Ureter (tissue), 1 donor: ENCODE measurements around the gene TNIP1. TPM values are rescaled to one million over a fixed set of nuclear protein-coding genes. Genes with fewer than 3 reads are reported as not detected.

Experiments used
- DNase-seq: peaks from one replicate; pipeline ENCODE4 v3.0.0-alpha.2; 2020; ENCODE audit warnings: low spot score
- total RNA-seq: library from RNA; stranded (reverse); gene quantifications from one replicate; pipeline ENCODE4 v1.2.4, GENCODE V29; 2023
- donor health status: DM: yes; HTN: yes; CAD: no.

The TNIP1 gene
- total RNA-seq, 1 donor from 2014 or later = 75.4 TPM

DNA sequence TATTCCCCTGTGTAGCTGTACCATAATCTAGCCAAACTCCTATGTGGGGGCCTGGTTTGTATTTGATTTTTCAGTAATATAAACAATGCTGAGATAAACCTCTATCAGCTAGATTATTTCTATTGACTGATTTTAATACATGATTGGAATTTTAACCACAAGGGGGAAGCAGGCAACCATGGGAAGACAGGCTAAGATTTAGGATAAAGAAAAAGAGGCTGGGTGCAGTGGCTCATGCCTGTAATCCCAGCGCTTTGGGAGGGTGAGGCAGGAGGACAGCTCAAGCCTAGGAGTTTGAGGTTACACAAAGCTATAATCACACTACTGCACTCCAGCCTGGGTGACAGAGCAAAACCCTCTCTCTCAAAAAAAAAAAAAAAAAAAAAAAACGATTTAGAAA, 78.6 kb downstream of the TNIP1 start:
- peak; percentile 44 for DNase-seq

DNA sequence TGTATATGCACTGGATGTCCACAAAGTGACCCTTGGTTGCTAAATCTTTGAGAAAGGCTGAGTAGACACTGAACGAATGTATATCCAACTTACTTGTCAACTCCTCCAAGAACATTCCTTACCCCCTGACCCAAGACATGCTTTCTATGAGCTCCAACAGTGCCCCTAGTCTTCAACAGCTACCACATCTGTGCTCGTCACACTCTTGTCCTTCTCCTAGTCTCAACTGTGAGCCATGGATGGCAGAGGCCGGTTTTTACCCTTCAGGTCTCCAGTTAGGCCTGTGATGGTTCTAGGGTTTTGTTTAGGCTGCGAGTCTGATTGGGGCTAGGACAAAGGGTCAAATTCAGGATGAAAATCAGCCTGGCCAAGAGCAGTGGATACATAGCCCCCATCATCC, 79.4 kb downstream of the TNIP1 start:
- no peak for DNase-seq

DNA sequence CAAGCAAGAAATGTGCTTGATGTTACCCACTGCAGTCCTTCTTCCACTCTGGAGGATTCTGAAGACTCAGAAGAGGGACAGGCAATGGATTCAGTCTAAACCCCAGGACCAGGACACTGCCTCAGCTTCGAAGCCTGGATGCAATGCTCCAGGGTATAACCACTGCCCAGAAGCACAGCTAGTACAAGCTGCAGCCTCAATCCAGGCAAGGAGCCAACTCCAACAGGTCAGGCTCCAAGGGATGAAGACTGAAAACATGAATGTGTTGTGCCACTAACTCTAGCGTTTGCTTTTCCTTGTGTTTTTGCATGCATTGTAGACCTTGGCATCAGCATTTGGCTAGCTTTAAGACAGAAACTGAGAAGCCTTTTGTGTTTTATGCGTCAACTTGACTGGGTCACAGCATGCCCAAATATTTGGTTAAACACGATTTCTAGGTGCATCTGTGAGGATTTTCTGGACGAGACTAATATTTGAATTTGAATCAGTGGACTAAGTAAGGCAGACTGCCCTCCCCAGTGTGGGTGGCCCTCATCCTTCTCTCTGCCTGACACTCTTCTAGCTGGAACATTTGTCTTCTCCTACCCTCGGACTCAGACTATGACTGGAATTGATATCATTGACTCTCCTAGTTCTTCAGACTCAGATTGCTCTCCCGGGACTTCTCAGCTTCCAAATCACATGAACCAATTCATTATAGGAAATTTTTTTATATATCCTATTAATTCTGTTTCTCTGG, 81.0 kb downstream of the TNIP1 start:
- DNase-seq = peak; percentile 66

DNA sequence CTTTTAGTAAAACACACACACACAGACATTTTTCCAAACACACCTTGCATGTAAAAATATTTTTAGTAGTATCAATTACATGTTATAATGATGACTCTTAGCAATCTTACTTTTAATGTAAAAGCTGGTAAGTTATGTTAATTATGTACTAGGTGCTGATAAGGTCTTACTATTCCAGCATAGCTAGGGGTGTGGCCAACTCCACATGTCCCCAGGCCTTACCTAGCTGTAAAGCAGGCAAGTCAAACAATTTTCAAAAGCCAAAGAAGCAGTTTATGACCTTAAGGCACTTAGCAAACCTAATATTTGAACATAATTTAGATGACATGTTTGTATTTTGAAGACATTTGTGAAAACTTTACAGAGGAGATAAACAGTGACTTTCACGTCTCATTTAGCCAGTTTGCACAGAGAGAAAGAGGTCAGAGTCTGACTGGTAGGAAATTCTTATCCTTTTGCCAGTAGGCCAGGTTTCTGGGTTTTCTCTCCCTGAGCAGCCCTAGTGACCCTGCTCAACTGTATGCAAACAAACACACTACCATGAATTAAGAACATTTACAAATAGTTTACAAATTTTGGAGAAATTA, 86.9 kb downstream of the TNIP1 start:
- DNase-seq = no peak

DNA sequence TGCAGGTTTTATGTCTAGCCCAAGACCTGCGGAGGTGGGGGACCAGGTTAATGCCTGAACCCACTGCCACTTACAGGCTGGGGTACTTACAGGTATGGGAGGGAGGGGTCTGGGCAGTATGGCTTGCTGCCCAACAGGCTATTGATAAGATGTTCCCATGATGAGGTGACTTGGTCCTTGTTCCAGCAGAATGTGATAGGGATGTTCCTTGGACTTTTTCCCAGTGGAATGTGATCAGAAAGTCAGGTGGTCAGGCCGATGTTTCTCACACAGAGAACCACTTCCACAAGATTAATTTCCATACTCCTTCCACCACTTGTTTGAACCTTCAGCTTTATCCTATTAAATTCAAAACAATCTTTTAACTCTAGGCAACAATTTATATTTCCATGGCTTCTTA, 87.4 kb downstream of the TNIP1 start:
- no peak for DNase-seq

DNA sequence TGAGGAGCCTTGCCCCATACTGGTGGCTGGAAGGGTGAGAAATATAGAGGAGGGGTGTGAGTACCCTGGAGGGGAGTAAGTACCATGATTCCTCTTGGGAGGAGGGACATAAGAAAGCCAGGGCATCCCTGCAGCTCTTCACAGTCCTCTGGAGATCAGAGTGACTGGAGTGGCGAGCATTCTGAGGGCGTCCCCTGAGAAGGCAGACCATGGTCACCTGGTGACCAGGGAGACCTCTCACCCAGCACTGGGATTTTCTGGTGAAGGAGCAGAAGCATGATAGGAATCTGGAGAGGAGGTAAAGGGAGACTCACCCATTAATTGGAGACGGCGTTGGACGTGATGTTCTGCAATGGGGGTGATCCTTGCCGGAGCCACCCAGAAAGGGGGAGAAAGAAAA, 88.1 kb downstream of the TNIP1 start:
- no peak for DNase-seq

DNA sequence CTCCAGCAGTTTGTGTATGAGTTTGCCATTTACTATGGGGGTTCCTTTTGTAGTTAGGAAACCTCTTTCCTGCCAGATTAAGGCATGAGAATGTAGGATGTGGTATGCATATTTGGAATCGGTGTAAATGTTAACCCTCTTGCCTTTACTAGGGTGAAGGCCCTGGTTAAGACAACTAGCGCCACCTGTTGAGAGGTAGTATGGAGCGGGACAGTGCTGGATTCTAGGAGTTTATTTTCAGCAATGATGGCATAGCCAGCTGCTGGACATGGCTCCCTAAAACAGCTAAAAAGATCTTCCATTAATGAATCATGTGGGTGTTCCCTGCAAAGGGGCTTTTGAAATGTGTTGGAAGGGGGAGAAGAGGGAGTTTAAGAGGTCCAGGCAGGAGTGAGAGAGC, 91.1 kb downstream of the TNIP1 start:
- DNase-seq = no peak

DNA sequence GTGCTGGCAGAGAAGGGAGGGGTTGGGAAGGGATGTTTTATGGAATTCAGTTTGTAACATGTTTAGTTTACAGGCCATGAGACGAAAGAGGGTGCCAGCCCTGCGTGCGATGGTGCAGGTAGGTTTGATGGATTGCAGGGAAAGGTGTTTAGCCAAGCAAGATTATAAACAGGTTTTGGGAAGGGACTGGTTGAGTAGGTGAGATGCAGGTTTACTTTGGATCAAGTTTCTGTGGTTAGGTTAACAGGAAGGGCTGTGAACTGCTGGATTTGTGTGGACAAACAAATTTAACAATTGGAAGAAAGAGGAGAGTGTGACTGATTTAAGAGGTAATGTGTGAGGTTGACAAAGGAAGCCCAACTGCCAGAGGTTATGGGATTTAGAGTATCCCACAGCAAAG, 93.1 kb downstream of the TNIP1 start:
- no peak for DNase-seq

Other genes starting within 250 kb of the TNIP1 start
- gene IRGM, start 234.5 kb downstream of the TNIP1 start, total RNA-seq = 1.2 TPM
- gene ZNF300, start 176.1 kb downstream of the TNIP1 start, total RNA-seq = 7.3 TPM
- 160 TPM for gene GPX3, start 60.4 kb downstream of the TNIP1 start, total RNA-seq
- 123 TPM for gene ANXA6, start 76.7 kb upstream of the TNIP1 start, total RNA-seq
- 53.4 TPM for gene CCDC69, start 143.1 kb upstream of the TNIP1 start, total RNA-seq
- 60.7 TPM for gene GM2A, start 172.2 kb upstream of the TNIP1 start, total RNA-seq
- not detected for gene SLC36A3, start 222.7 kb upstream of the TNIP1 start, total RNA-seq